Memory B cell (primary cell): ENCODE results near the gene IFNLR1.

Experiments
- ATAC-seq: fragments of 150-1000 bp; cut with Tn5 transposase; 2 replicates; pipeline ENCODE4 v1.10.0; 2021; ENCODE audit warnings: low read depth, mild to moderate bottlenecking, moderate library complexity
- DNase-seq, 2 donors: peaks; one replicate each; pipeline ENCODE4 v3.0.0; 2022; ENCODE audit warnings: low spot score in 2 of 2
- H3K27ac Mint-ChIP-seq: one replicate; pipeline ENCODE4 v1.8.0; 2022; ENCODE audit warnings: mild to moderate bottlenecking, moderate library complexity, mixed read lengths
- H3K27me3 Mint-ChIP-seq: one replicate; pipeline ENCODE4 v1.8.0; 2022; ENCODE audit warnings: mixed read lengths
- H3K36me3 Mint-ChIP-seq: one replicate; pipeline ENCODE4 v1.8.0; 2022; ENCODE audit warnings: mild to moderate bottlenecking, mixed read lengths
- H3K4me1 Mint-ChIP-seq: one replicate; pipeline ENCODE4 v1.8.0; 2022; ENCODE audit warnings: mixed read lengths
- H3K4me3 Mint-ChIP-seq: one replicate; pipeline ENCODE4 v1.8.0; 2022; ENCODE audit warnings: mild to moderate bottlenecking, moderate library complexity, mixed read lengths
- H3K9me3 Mint-ChIP-seq: one replicate; pipeline ENCODE4 v1.8.0; 2022; ENCODE audit warnings: mixed read lengths

Gene IFNLR1

DNA sequence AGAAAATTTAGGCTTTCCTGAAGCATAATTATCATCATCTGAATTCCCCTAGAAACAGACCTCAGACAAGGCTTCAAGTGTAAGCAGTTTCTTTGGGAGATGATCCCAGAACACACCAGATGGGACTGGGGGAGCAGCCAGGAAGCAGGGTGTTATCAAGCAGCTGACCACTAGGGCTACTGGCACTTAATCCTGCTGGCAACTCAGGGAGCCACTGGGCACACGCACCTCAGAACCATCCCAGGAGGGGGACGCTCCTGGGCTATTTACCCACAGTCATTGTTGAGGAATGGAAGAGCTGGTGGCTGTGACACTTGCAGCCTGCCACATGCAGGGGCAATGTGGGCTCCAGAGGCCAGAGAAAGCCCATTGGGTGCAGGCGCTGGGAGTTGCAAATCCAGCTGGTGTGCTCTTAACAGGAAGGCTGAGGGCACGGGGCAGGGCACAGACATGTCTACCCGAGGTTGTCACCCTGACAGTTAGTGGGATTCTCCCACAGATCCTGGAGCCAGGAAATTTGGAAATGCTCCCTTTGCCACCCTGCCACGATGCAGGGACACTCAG, 29.1 kb downstream of the IFNLR1 start:
- Mint-ChIP-seq H3K4me1 (peaks cover 14% of the 10 kb centered on the region), H3K9me3 (no peaks in the 10 kb centered on the region), H3K27ac (no peak overlapping the region), H3K4me3 (no peak overlapping the region), H3K36me3 (peaks cover 18% of the 10 kb centered on the region), H3K27me3 (no peaks in the 10 kb centered on the region)
- ATAC-seq (no peak), DNase-seq (no peak)

DNA sequence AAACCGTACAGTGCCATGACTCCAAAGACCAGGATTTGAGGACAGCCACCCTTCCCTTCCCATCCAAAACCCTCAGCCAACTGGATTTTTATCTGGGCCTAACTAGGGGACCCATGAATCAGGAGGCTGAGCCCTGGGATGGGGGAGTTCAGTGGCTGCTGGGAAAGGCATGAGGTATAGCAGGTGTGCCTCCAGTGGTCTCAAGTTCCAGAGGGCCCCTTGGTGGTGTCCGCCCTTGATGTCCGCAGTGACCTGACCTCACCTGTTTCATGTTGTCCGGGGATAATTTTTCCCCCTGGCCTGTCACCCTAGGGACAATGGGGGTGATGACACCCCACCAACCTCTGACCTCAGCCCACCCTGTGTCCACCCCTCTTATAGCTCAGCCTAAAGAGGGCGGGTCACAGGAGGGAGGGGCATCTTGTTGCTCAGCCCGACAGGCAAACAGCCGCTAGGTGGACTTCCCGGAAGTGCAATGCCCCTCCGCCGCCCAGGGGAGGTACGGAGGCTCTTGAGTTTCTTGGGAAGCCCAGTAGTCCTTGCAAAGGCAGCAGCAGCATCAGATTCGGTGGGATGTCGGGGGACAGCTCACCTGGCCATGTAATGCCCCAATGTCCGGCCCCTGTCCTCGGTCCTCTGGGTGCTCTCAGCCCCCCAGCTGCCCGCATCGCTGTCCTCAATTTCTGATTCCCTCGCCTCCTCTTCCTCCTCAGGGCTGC, 30.4 kb downstream of the IFNLR1 start:
- H3K4me3 Mint-ChIP-seq, result no peak overlapping the region
- H3K36me3 Mint-ChIP-seq, result peaks cover 18% of the 10 kb centered on the region
- ATAC-seq (no peak), DNase-seq (no peak)
- H3K27me3 Mint-ChIP-seq, result no peaks in the 10 kb centered on the region
- H3K9me3 Mint-ChIP-seq, result no peaks in the 10 kb centered on the region
- H3K27ac Mint-ChIP-seq, result no peak overlapping the region
- peaks cover 14% of the 10 kb centered on the region for H3K4me1 Mint-ChIP-seq

DNA sequence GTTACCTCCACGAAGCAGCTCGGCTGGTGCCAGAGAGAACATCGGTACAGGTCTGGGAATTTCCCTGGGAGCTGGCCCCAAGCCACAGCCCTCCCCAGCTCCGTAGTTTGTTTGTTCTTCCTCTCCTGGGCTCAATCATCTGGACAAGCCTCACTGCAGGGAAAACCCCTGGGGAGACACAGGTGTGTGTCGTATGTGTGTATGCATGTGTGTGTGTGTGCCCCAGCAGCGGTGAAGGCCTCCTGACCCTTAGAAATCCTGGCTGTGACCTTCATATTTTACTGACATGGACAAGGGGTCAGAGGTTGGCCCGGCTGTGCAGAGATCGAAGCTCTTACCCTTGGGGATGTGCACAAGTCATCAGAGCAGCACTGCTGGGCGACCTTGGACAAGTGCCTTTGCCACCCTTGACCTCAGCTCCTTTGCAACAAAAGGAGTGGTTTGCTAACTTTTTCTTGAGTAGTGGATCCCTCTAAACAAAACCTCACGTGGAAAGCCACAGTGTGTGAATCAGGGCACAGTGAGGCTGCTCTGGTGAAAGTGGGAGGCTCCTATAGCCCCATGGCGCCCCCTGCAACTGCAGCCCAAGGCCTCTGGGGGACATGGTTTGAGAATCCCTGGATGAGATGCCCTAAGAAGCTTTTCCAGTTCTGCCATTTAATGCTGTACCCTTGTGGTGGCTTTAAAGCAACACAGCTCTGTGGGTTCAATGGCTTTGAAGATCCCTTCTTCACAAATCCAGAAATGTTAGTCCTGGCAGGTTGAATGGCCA, 31.9 kb downstream of the IFNLR1 start:
- Mint-ChIP-seq H3K27me3 (peaks cover 4% of the 10 kb centered on the region), H3K9me3 (no peaks in the 10 kb centered on the region), H3K36me3 (peaks cover 15% of the 10 kb centered on the region), H3K4me1 (peaks cover 21% of the 10 kb centered on the region), H3K4me3 (no peak overlapping the region), H3K27ac (no peak overlapping the region)
- ATAC-seq (peak; percentile 25), DNase-seq (peak in 1 of 2 donors; percentile 11)

DNA sequence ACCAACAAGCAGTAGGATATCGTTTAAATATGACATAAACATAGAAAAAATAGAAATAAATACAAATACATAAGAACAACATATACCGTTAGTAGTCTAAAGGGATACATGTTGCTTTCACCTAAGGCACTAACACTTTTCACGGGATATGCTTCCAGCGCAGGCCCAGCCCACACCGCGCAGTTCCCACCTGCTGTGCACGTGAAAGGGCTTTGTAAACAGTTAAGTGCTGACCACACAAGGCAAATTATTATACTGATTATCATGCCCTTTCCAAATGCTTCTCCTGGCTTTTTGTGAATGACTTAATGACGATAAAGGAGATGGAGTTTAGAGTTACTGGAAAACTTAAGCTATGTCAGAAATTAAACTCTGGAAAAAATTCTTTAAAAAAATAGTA, 32.9 kb downstream of the IFNLR1 start:
- Mint-ChIP-seq H3K9me3 (no peaks in the 10 kb centered on the region), H3K36me3 (peaks cover 13% of the 10 kb centered on the region), H3K27me3 (peaks cover 4% of the 10 kb centered on the region), H3K4me1 (peaks cover 26% of the 10 kb centered on the region), H3K4me3 (no peak overlapping the region), H3K27ac (no peak overlapping the region)
- DNase-seq (no peak), ATAC-seq (no peak)

DNA sequence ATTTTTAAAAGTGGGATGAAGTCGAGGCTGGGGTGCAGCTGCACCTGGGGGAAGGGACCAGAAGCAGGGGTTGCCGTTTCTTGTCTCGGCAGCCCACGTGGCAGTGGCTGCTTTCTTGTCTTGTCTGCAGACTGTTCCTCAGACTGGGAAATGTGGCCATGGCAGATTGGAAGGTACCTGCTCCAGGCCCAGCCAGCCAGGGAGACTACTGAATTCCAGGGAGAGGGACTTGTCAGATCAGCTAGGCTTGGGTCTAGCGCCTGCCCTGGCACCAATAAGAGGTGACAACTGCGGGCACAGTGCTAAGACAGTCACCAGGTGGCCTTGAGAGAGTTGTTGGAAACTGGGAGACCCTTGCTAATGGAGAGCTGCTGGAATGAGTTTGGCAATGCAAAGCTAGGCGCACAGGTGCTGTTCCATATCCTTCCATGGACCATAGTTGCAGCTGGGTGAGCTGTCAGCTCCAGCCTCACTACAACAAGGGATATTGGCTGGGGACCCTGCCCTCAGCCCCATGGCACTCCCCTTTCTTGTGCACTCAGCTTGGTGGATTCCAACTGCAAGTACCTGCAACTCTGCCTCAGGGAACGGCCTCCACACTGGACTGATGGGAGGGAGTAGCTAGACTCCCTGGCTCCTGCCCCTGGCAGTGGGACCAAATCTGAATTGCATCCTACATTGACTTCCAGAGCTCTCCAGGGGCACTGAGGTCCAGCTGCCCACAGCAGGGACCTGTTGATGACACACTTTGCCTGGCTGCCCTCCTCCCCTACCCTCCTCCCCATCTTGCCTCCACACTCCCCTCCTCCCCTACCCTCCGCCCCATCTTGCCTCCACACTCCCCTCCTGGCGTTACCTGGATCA, 34.2 kb downstream of the IFNLR1 start:
- Mint-ChIP-seq H3K27me3 (peaks cover 4% of the 10 kb centered on the region), H3K27ac (no peak overlapping the region), H3K4me3 (no peak overlapping the region)

DNA sequence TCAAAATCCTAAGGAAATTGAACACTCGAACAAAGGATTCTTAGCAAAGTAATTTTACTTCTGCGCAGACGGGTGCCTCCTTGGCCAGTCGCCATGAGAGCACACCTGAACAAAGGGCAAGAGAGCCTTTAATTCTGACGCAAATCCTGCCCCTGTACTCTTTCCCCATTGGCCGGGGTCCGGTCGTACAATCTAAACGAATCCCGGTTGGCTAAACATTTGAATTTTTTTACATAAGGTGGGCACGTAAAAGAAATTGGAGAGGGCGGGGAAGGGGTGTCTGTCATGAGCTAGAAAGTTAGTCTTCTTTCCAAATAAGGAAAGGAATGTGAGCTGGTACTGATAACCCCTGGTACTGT, 35.9 kb downstream of the IFNLR1 start:
- DNase-seq (no peak), ATAC-seq (no peak)
- H3K27me3 Mint-ChIP-seq, result peaks cover 6% of the 10 kb centered on the region
- H3K4me3 Mint-ChIP-seq, result peak overlapping the region; percentile 50
- peaks cover 3% of the 10 kb centered on the region for H3K36me3 Mint-ChIP-seq
- H3K9me3 Mint-ChIP-seq, result no peaks in the 10 kb centered on the region
- peaks cover 25% of the 10 kb centered on the region for H3K4me1 Mint-ChIP-seq
- no peak overlapping the region for H3K27ac Mint-ChIP-seq

More for the DNA sequence above, 34.2 kb downstream of the IFNLR1 start:
- H3K9me3 Mint-ChIP-seq, result no peaks in the 10 kb centered on the region
- H3K36me3 Mint-ChIP-seq, result peaks cover 9% of the 10 kb centered on the region
- ATAC-seq, result no peak
- peaks cover 26% of the 10 kb centered on the region for H3K4me1 Mint-ChIP-seq
- no peak for DNase-seq

DNA sequence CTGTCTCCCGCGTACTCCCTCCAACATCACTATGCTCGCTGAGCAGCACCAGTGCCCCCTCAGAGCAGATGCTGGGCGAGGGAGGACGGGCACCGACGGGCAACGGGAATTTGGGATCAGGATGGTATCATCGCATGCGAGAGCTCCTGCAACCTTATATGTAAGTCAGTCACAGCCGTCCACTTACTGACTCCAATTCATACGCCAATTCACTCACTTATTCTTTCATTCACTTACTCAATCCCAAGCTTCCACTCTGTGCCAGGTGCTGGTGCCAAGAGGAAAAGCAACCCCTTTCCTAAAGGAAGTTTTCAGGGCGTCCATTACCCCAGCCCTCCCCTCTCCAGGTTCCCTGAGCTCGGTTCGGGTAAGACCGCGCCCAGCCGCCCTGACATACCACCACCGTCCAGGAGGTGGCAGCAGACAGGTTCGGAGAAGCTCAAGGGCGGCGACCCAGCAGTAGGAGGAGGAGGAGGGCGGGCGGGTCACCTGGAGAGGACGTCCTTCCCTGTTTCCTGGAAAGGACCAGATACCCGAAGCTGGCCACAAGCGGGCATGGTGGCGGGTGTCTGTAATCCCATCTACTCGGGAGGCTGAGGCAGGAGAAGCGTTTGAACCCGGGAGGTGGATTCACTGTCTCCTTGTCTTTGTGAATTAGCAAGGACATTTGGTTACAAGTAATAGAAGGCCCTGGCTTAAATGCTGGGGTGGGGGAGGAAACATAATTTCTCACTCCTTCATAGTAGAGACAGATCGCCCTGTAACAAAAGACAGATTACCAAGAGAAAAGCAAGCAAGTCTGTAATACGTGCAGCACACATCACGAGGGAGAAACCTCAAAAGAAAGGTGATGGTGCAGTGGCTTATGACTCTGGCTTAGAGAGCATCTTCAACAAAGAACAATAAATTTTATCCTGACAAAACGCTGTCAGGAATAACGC, 36.6 kb downstream of the IFNLR1 start:
- peak overlapping the region; percentile 50 for H3K4me3 Mint-ChIP-seq
- ATAC-seq (peak; percentile 94), DNase-seq (peak; percentile 87 to 97)
- H3K9me3 Mint-ChIP-seq, result no peaks in the 10 kb centered on the region
- H3K27me3 Mint-ChIP-seq, result peaks cover 6% of the 10 kb centered on the region
- H3K27ac Mint-ChIP-seq, result no peak overlapping the region
- H3K36me3 Mint-ChIP-seq, result no peaks in the 10 kb centered on the region
- peaks cover 18% of the 10 kb centered on the region for H3K4me1 Mint-ChIP-seq

DNA sequence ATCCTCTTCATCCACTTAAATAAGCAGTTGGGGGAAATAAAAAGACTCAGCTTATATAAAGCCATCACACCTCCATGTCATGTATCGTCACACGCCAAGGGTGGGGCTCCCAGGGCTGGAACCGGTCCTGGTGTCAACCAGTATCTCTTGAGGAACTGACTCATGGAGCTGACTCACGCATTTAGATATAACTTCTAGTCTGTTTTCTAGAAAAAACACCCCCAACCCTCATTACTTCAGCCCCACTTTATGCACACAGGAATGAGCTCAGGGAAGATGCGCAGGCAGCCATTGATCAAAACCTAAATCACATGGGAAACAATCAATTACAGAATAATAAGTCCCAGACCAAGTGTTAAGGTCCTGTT, 37.2 kb downstream of the IFNLR1 start:
- H3K36me3 Mint-ChIP-seq, result no peaks in the 10 kb centered on the region
- no peaks in the 10 kb centered on the region for H3K9me3 Mint-ChIP-seq
- H3K27ac Mint-ChIP-seq, result no peak overlapping the region
- no peak for DNase-seq
- H3K27me3 Mint-ChIP-seq, result peaks cover 6% of the 10 kb centered on the region
- ATAC-seq, result no peak
- no peak overlapping the region for H3K4me3 Mint-ChIP-seq
- H3K4me1 Mint-ChIP-seq, result peaks cover 12% of the 10 kb centered on the region

DNA sequence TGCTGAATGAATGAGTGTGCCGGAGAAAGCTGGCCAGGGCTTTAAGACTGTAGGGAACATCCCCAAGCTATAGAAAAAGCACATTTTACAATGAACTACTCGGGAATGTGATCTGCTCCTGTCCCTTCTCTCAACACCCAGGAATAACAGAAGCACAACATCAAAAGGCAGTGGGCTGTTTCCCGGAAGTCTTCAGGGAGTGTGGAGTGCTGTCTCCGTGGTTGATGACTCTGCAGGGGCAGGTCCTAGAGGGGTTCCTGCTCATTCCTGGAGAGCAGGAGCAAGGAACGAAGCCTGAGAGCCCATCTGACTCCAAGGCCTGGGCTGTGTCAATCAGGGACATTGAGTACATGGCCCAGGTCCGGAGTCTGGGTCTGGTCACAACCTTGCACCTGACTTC, 39.3 kb downstream of the IFNLR1 start:
- peaks cover 13% of the 10 kb centered on the region for H3K27me3 Mint-ChIP-seq
- no peak overlapping the region for H3K27ac Mint-ChIP-seq
- no peak for DNase-seq
- H3K4me1 Mint-ChIP-seq, result peaks cover 15% of the 10 kb centered on the region
- no peaks in the 10 kb centered on the region for H3K9me3 Mint-ChIP-seq
- H3K36me3 Mint-ChIP-seq, result no peaks in the 10 kb centered on the region
- no peak for ATAC-seq
- H3K4me3 Mint-ChIP-seq, result no peak overlapping the region

DNA sequence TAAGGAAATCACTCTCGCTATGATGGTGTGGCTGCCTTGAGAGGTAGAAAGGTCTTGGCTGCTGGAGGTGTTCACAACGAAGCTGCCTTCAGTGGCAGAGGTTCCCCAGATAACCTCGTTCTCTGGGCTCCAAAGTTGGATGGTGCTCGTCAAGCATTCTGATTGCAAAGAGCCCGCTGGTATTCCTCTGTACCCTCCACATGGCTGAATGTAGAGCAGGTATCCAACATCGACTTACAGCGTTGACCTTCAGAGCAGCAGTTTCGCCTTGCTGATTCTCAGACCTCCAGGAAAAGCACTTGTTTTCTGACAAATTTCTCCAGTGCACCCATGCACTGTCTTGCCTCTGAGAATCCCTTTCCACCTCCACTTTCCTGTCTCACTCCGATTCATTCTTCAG, 39.9 kb downstream of the IFNLR1 start:
- peaks cover 15% of the 10 kb centered on the region for H3K4me1 Mint-ChIP-seq
- DNase-seq (no peak), ATAC-seq (no peak)
- no peak overlapping the region for H3K4me3 Mint-ChIP-seq
- H3K27me3 Mint-ChIP-seq, result peaks cover 13% of the 10 kb centered on the region
- H3K27ac Mint-ChIP-seq, result no peak overlapping the region
- H3K36me3 Mint-ChIP-seq, result no peaks in the 10 kb centered on the region
- H3K9me3 Mint-ChIP-seq, result no peaks in the 10 kb centered on the region

DNA sequence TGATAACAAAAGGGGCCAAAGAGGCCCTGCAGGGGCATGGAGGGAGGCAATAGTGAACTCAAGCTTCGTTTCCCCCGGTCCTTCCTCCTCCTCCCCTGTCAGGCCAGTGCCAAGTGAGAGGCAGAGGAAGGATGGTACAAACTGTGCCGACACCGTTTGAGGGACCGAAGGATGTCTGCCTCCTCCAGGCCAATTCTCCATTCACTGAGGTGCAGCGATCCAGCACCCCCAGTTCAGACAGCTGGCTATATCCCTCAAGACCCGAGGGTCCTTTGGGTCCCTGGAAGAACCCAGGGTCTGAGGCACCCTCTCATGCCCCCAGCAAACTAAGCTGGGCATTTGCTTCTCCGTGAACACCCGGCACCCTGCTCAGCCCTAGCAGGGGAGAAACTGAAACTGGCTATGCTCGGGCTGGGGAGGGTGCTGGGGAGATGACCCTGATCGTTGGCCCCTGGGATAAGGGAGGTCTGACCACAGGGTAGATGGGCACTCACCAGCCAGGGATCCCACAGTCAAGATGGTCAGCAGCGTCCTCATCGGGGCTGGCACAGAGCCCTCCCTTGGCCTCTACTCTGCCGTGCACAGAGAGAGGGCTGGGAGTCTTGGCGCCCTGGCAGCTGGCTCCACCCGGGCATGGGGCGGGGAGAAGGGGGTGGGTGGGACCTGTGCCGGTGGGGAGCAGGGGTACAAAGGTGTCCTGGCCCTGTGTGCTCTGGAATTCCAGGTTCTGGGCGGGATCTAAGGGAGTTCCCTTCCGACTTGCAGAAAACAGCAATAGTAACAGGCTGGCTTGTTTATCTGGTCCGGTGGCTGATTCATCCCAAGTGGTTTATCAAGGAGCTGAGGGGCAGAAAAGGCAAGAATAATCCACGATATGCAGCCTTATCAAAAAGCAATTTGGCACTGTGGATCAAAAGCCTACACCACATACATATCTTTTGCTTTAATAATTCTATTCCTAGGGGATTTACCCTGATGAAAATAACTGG, 44.2 kb downstream of the IFNLR1 start, which contains the start of gene IL22RA1:
Gene IL22RA1 (minus strand): TSS at position 595 of the 989 bp plus-strand sequence. CDS start 58 bp downstream, at position 537.
- DNase-seq (no peak), ATAC-seq (no peak)
- H3K9me3 Mint-ChIP-seq, result no peaks in the 10 kb centered on the region
- peaks cover 6% of the 10 kb centered on the region for H3K4me1 Mint-ChIP-seq
- peaks cover 16% of the 10 kb centered on the region for H3K27me3 Mint-ChIP-seq
- no peaks in the 10 kb centered on the region for H3K36me3 Mint-ChIP-seq
- H3K27ac Mint-ChIP-seq, result no peak within 1 kb of the TSS
- no peak within 1 kb of the TSS for H3K4me3 Mint-ChIP-seq

DNA sequence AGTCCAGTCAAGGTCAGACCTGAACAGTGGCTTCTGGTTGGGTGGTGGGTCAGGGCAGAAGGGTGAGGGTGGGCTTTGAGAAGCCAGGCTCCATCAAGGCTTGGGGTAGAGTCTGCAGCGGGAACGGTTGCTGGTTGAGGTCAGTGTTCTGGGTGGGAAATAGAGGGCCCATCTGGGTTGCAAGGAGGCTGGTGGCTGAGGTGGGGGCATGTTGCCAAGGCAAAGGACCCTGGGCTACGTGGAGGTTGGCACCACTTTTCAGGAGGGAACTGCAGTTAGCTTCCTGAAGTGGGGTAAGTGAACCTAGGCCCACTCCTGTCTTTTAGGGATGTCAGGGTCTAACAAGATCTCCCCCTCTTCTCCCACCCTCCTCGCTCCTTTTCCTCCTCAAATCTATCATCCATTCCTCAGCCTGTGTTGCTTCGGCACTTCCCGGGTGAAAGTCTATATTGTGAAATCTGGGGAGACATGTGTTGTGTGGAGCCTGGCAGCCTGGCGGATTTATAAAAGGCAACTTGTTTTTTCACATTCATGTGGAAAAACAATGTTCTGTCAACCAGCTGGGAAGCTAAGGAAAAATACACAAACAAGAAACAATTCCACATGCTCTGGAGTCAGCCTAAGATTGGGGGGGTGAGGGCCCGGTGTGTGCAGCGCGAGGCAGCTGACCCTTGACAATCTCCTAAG, 45.6 kb downstream of the IFNLR1 start:
- Mint-ChIP-seq H3K9me3 (no peaks in the 10 kb centered on the region), H3K4me3 (no peak overlapping the region), H3K27ac (no peak overlapping the region), H3K4me1 (peaks cover 6% of the 10 kb centered on the region), H3K27me3 (peaks cover 18% of the 10 kb centered on the region), H3K36me3 (no peaks in the 10 kb centered on the region)
- ATAC-seq (no peak), DNase-seq (no peak)
